Activated T-helper 2 cell treated with anti-CD3 and anti-CD28 coated beads, Interferon-gamma antibody, Interleukin-2, Interleukin-4, amounts not matched to agents 10 μg/mL and 5 μg/mL and 100 μg/mL, durations not matched to agents 14 hours and 24 hours and 36 hours (primary cell): Measurements from ENCODE around the gene LMAN1L. TPM values are rescaled to one million over a fixed set of nuclear protein-coding genes. Genes with fewer than 3 reads are reported as not detected.

Experiments used
- DNase-seq: peaks from one replicate; pipeline ENCODE4 v3.0.0; 2021; ENCODE audit warnings: low spot score
- H3K27ac Mint-ChIP-seq: one replicate; pipeline ENCODE4 v1.8.0; 2021; ENCODE audit warnings: mixed read lengths
- H3K27me3 Mint-ChIP-seq: one replicate; pipeline ENCODE4 v1.8.0; 2021; ENCODE audit warnings: low read depth, mixed read lengths
- H3K36me3 Mint-ChIP-seq: one replicate; pipeline ENCODE4 v1.8.0; 2021; ENCODE audit warnings: low read depth, mixed read lengths
- H3K4me1 Mint-ChIP-seq: one replicate; pipeline ENCODE4 v1.8.0; 2021; ENCODE audit warnings: low read depth, mixed read lengths
- H3K4me3 Mint-ChIP-seq: one replicate; pipeline ENCODE4 v1.8.0; 2021; ENCODE audit warnings: low read depth, mild to moderate bottlenecking, moderate library complexity, mixed read lengths
- H3K9me3 Mint-ChIP-seq: one replicate; pipeline ENCODE4 v1.8.0; 2021; ENCODE audit warnings: mixed read lengths
- intact Hi-C: fragments of 100-400 bp; cut with micrococcal nuclease; formaldehyde crosslinking; loops from one replicate; pipeline ENCODE4 v1.15.1; 2023
- total RNA-seq: library from RNA; stranded (reverse); gene quantifications from 2 replicates; pipeline ENCODE4 v1.2.3, GENCODE V29; 2022

LMAN1L gene
- total RNA-seq, 1 donor from 2014 or later = 0.32 TPM

DNA sequence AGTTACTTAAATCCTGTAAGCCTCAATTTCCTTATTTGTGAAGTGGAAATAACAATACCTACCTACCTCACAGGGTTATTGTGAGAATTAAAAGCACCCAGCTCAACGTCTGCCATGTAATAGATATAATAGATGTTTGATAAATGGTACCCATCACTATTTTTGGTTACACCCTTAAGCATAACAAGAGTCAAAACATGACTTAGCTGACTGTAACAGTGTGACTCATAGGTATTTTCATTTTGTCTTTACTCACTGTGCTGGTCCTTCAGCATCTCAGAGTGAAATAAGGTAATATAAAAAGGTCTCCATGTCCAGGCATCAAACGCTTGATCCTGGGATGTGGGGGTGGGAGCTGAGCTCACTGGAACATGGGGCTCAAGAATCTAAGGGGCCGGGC is 16.9 kb downstream of the LMAN1L start:
- H3K9me3 Mint-ChIP-seq = no peaks in the 10 kb centered on the region
- intact Hi-C loops = no loop called here
- peaks cover 3% of the 10 kb centered on the region for H3K4me1 Mint-ChIP-seq
- peaks cover 23% of the 10 kb centered on the region for H3K27me3 Mint-ChIP-seq
- no peak overlapping the region for H3K4me3 Mint-ChIP-seq
- no peaks in the 10 kb centered on the region for H3K36me3 Mint-ChIP-seq
- no peak for DNase-seq
- H3K27ac Mint-ChIP-seq = no peak overlapping the region

DNA sequence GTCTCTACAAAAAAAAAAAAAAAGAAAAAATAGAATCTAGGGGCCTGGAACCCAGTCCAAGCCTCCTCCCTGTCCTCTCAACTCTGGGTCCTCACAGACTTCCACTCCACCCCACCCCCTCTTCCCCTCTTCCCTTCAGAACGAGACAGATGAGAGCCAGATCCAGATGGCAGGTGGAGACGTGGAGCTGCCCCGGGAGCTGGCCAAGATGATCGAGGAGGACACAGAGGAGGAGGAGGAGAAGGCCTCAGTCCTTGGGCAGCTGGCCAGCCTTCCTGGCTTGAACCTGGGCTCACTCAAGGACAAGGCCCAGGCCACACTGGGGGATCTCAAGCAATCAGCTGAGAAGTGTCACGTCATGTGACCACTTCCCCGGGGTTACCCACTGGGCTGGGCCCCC is 17.4 kb downstream of the LMAN1L start:
- Mint-ChIP-seq H3K36me3 (peaks cover under 1% of the 10 kb centered on the region), H3K4me1 (peaks cover 5% of the 10 kb centered on the region), H3K9me3 (no peaks in the 10 kb centered on the region), H3K27me3 (peaks cover 18% of the 10 kb centered on the region), H3K4me3 (no peak overlapping the region), H3K27ac (no peak overlapping the region)
- intact Hi-C loops = no loop called here
- DNase-seq = no peak

DNA sequence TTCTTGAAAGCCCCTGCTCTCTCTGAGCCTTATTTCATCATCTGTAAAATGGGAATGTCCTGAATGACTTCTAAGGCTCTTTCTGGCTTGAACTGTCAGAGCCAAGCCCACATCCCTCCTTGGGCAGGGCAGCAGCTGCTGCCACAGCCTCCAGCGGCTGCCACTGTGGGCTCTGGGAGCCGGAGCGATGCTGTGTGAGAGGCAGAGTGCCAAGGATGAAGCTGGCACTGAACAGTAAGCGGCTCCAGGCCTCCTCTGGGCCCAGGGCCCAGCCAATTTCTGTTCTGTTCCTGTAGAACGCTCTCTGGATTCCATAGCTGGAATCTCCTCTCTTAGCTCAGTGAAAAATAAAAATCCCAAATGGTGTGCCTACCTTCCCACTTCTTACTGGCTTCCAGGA is 18.2 kb downstream of the LMAN1L start:
- Mint-ChIP-seq H3K4me1 (peaks cover 9% of the 10 kb centered on the region), H3K27me3 (peaks cover 15% of the 10 kb centered on the region), H3K4me3 (no peak overlapping the region), H3K36me3 (peaks cover 7% of the 10 kb centered on the region), H3K27ac (no peak overlapping the region), H3K9me3 (no peaks in the 10 kb centered on the region)
- intact Hi-C loops = no loop called here
- no peak for DNase-seq

DNA sequence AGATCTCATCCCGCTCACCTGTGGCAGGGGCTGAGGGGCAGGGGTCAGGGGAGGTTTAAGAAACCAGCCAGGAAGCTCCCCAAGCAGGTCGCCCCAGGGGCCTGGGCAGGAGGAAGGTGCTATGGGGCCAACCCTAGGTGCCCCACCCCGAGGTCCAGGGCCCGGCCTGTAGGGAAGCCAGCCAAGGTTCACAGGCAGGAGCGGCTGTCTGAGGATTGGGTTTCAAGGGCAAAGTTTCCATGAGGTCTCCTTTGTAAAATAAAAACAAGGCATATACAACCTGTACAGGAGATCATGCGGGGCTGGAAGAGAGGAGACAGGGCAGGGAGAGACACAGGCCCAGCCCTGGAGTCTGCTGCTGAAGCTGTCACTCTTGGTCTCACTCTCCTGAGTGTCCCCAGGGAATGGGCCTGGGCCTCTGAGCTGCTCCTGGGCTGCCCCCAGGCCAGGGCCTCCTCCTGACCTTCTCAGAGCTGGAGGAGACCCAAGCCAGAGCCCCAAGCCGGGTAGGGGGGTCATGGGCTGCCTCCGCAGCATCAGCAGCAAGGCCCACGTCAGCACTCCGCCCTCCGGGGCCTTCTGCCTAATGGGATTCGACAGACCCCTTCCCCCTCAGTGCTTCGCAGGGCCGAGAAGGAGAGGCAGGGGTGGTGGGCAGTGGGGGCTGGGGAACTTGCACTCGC is 19.3 kb downstream of the LMAN1L start:
- intact Hi-C loops = no loop called here
- DNase-seq = no peak
- Mint-ChIP-seq H3K36me3 (peaks cover 14% of the 10 kb centered on the region), H3K27ac (no peak overlapping the region), H3K4me1 (peaks cover 9% of the 10 kb centered on the region), H3K9me3 (no peaks in the 10 kb centered on the region), H3K4me3 (no peak overlapping the region), H3K27me3 (peaks cover 12% of the 10 kb centered on the region)

GRCh38 chr15:74832826-74833225 is 20.2 kb downstream of the LMAN1L start:
- Mint-ChIP-seq H3K27me3 (peaks cover 7% of the 10 kb centered on the region), H3K36me3 (peaks cover 14% of the 10 kb centered on the region), H3K4me1 (peaks cover 9% of the 10 kb centered on the region), H3K9me3 (no peaks in the 10 kb centered on the region), H3K27ac (no peak overlapping the region), H3K4me3 (no peak overlapping the region)
- DNase-seq = no peak
- intact Hi-C loops = no loop called here

- Mint-ChIP-seq H3K27ac (no peak overlapping the region), H3K36me3 (peaks cover 14% of the 10 kb centered on the region), H3K4me3 (no peak overlapping the region), H3K4me1 (peaks cover 9% of the 10 kb centered on the region), H3K27me3 (peaks cover 1% of the 10 kb centered on the region), H3K9me3 (no peaks in the 10 kb centered on the region)
- intact Hi-C loops = no loop called here
- DNase-seq = no peak
Observed at GRCh38 chr15:74833376-74834107, 20.9 kb downstream of the LMAN1L start.

DNA sequence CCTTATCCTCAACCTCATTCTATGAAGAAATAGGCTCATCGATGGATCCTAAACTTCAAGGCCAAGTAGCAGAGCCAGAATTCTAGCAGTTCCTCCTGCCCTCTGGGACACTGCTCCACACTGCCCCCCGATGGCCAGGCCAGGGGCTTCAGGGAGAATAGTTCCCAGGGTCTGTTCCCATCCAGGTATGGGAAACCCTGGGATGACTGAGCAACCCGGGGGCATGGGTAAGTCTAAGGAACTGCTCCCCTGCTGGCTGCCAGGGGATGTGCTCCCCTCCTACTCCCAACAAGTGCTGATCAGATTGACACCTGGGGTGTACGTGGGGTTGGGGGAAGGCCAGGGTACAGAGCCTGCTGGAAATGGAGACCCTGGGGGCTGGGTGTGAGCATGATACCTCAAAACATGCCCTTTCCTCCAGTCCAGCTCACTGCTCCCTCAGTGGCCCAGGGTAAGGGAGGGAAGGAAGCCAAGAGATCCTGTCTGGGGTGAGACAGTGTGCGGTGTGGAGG is 22.7 kb downstream of the LMAN1L start:
- DNase-seq = no peak
- Mint-ChIP-seq H3K4me1 (peaks cover 5% of the 10 kb centered on the region), H3K27ac (no peak overlapping the region), H3K36me3 (peaks cover 17% of the 10 kb centered on the region), H3K27me3 (no peaks in the 10 kb centered on the region), H3K4me3 (no peak overlapping the region), H3K9me3 (no peaks in the 10 kb centered on the region)
- intact Hi-C loops = no loop called here

DNA sequence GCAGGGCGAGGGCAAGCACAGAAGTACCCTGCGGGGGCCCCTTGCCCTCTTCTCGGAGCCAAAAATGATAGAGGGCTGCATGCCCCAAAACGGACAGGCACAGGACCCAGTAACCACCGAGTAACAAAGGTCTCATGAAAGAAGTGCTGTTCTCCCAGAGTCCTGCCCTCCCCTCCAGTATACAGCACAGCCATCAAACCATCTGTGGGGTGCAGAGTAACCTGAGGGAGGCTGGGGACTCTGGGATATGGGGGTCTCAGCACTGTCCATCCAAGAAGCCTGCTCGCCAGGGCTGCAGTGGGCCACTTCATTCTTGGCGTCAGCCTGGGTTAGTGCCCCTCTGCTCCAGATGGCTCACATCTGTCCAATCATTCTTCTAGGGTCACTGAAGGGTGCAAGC is 24.2 kb downstream of the LMAN1L start:
- H3K4me1 Mint-ChIP-seq = peaks cover 17% of the 10 kb centered on the region
- no peaks in the 10 kb centered on the region for H3K9me3 Mint-ChIP-seq
- peaks cover 25% of the 10 kb centered on the region for H3K36me3 Mint-ChIP-seq
- no peaks in the 10 kb centered on the region for H3K27me3 Mint-ChIP-seq
- intact Hi-C loops = no loop called here
- no peak for DNase-seq
- H3K27ac Mint-ChIP-seq = no peak overlapping the region
- H3K4me3 Mint-ChIP-seq = no peak overlapping the region

- intact Hi-C loops = no loop called here
- Mint-ChIP-seq H3K4me1 (peaks cover 22% of the 10 kb centered on the region), H3K4me3 (no peak overlapping the region), H3K36me3 (peaks cover 27% of the 10 kb centered on the region), H3K27me3 (no peaks in the 10 kb centered on the region), H3K27ac (no peak overlapping the region), H3K9me3 (no peaks in the 10 kb centered on the region)
- DNase-seq = no peak
Observed at GRCh38 chr15:74837482-74838136, 25.0 kb downstream of the LMAN1L start.

DNA sequence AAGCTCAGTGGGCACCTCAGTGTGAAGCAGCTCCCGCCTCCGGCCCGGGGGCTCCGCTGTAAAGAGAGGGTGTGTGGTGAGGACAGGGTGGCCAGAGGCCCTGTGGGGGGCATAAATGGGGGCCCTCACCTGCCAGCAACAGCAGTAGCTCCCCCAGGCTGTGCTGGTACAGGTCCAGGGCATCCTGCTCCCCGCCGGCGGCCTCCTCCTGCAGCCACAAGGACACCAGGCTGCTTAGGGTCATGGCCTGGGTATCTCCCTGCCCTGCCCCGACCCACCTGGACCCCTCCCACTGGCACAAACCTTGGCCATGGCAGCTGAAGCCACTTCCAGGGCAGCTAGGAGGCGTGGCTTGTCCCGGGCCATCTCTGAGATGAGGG is 25.5 kb downstream of the LMAN1L start:
- Mint-ChIP-seq H3K4me1 (peaks cover 22% of the 10 kb centered on the region), H3K4me3 (no peak overlapping the region), H3K36me3 (peaks cover 28% of the 10 kb centered on the region), H3K9me3 (no peaks in the 10 kb centered on the region), H3K27me3 (no peaks in the 10 kb centered on the region), H3K27ac (no peak overlapping the region)
- intact Hi-C loops = no loop called here
- DNase-seq = no peak

DNA sequence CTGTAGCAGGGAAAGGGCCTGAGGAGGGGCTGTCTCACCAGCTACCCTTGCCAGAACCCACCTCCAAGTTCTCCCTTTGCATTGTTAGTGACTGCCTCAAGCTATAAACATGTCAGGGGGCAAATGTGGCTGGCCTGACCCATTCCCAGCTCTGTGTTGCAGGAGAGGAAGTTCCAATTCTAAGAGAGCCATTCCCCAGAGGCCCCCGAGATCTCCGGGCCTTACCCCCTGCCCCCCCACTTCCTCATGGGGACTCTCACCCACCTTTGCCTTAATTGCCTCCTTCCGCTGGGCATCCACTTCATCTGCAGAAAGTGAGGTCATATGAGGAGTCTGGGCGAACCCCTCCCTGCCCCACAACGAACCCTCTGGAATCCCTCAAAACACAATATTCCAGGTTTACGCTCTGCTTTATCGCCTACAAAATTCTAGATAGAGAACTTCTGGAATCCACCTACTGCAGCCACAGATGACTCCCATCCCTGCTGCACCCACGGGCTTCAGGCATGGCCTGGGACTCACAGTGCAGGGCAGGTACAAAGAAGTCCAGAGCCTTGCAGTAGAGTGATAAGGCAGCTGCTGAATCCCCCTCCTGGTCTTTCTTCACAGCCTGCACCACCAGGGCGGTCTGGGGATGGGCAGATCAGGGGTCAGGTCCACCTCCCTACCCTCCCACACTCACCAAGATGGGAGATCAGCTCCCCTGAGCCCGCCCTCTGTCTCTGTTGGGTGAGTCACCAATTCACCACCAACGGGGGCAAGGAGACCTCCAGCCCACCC is 26.3 kb downstream of the LMAN1L start:
- Mint-ChIP-seq H3K36me3 (peaks cover 28% of the 10 kb centered on the region), H3K27ac (no peak overlapping the region), H3K27me3 (no peaks in the 10 kb centered on the region), H3K9me3 (no peaks in the 10 kb centered on the region), H3K4me3 (no peak overlapping the region), H3K4me1 (peaks cover 24% of the 10 kb centered on the region)
- no peak for DNase-seq
- intact Hi-C loops = no loop called here

GRCh38 chr15:74839526-74840395 is 27.1 kb downstream of the LMAN1L start:
- Mint-ChIP-seq H3K36me3 (peaks cover 34% of the 10 kb centered on the region), H3K27ac (no peak overlapping the region), H3K27me3 (no peaks in the 10 kb centered on the region), H3K4me3 (no peak overlapping the region), H3K4me1 (peaks cover 30% of the 10 kb centered on the region), H3K9me3 (no peaks in the 10 kb centered on the region)
- intact Hi-C loops = loop anchor here (5.0 kb wide), 1 partner anchor 98 kb away; the partner anchor contains the start of gene COX5A
- DNase-seq = no peak
